Urinary bladder (tissue), 4 donors: ENCODE data around the gene PIGX. TPM values are rescaled to one million over a fixed set of nuclear protein-coding genes. Genes with fewer than 3 reads are reported as not detected.

Source experiments
- DNase-seq: peaks from one replicate; pipeline ENCODE4 v3.0.0-alpha.2; 2015; ENCODE audit errors: extremely low spot score
- H3K27ac ChIP-seq: one replicate; pipeline ENCODE4 v1.5.1; 2013; ENCODE audit warnings: low read depth, mild to moderate bottlenecking, moderate library complexity
- H3K36me3 ChIP-seq: one replicate; pipeline ENCODE4 v1.6.1; 2013; ENCODE audit warnings: mild to moderate bottlenecking, moderate library complexity; ENCODE audit not compliant: insufficient read depth
- H3K4me1 ChIP-seq: one replicate; pipeline ENCODE4 v1.6.1; 2013; ENCODE audit warnings: mild to moderate bottlenecking, moderate library complexity; ENCODE audit not compliant: insufficient read depth
- H3K4me3 ChIP-seq: one replicate; pipeline ENCODE4 v1.5.1; 2013; ENCODE audit warnings: low read depth, low read length
- WGBS: extraction: QIAGEN DNeasy Blood & Tissue Kit; methylation state at CpG from one replicate; pipeline ENCODE4 v1.1.7; 2013; 5-methylcytosine and 5-hydroxymethylcytosine counted together
- polyA plus RNA-seq: library from polyadenylated mRNA; stranded (reverse); fragments of 200-250 nt; gene quantifications from one replicate; pipeline ENCODE4 v1.2.3, GENCODE V29; 2013
- total RNA-seq: library from RNA; depleted of rRNA; stranded (reverse); fragments of >200 nt; gene quantifications from one replicate; pipeline ENCODE4 v1.2.3, GENCODE V29; 2014
- donor health status: healthy with polysubstance abuse.
- donor health status: healthy.

The PIGX gene
- total RNA-seq, result 30.6 TPM
- polyA plus RNA-seq, result 18.4 TPM

- Histone ChIP-seq H3K36me3 (no peaks in the 10 kb centered on the region), H3K4me3 (peak within 1 kb of the TSS; percentile 59), H3K4me1 (no peaks in the 10 kb centered on the region), H3K27ac (peak within 1 kb of the TSS; percentile 85)
- peak; percentile 37 for DNase-seq
- under 1% methylated on average over 68 of the region's 68 CpGs for WGBS
These were observed at the start of gene PIGX, which contains the start of gene CEP19 for GRCh38 chr3:196711838-196712513. Gene PIGX, plus strand, starts transcription at chr3:196712377. Gene CEP19, minus strand, starts transcription at chr3:196712250. Its CDS starts 3,593 bp downstream, at chr3:196708657.

GRCh38 chr3:196662711-196663571 lies 49.2 kb upstream of the PIGX start:
- 26% methylated on average over 15 of the region's 15 CpGs for WGBS
- Histone ChIP-seq H3K4me1 (no peaks in the 10 kb centered on the region), H3K27ac (no peak overlapping the region), H3K36me3 (no peaks in the 10 kb centered on the region), H3K4me3 (no peak overlapping the region)
- no peak for DNase-seq

- Histone ChIP-seq H3K4me1 (no peaks in the 10 kb centered on the region), H3K36me3 (no peaks in the 10 kb centered on the region), H3K27ac (no peak overlapping the region), H3K4me3 (no peak overlapping the region)
- DNase-seq, result no peak
- WGBS, result 54% methylated on average over 23 of the region's 23 CpGs
These were observed 45.9 kb upstream of the PIGX start for GRCh38 chr3:196666001-196666867.

DNA sequence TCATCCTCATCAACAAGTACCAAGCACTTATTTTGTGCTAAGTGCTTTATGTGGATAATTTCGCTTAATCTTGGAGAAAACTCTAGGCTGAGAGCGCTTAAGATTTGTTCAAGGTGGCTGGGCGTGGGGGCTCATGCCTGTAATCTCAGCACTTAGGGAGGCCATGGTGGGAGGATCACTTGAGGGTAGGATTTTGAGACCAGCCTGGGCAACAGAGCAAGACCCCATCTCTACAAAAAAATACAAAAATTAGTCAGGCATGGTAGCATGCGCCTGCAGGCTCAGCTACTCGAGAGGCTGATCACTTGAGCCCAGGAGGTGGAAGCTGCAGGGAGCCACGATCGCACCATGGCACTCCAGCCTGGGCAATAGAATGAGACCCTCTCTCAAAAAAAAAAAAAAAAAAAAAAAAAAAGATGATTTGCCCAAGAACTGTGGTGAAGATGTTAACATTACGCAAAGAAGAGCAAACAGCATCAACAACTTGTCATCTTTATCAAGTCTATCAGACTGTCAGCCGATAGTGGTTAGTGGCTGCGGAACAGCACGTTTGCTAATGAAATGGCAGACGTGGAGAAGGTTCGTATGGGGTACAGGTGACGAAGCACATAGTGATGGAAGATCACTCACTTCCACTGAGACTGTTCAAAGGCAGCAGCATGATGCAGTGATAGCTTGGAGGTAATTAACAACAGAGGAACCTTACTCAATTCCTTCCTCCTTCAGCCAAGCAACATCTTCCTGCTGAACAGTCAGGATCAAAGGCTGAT lies 44.9 kb upstream of the PIGX start:
- H3K4me1 ChIP-seq, result no peaks in the 10 kb centered on the region
- WGBS, result 87% methylated on average over 14 of the region's 14 CpGs
- H3K36me3 ChIP-seq, result no peaks in the 10 kb centered on the region
- no peak overlapping the region for H3K27ac ChIP-seq
- H3K4me3 ChIP-seq, result no peak overlapping the region
- DNase-seq, result no peak

DNA sequence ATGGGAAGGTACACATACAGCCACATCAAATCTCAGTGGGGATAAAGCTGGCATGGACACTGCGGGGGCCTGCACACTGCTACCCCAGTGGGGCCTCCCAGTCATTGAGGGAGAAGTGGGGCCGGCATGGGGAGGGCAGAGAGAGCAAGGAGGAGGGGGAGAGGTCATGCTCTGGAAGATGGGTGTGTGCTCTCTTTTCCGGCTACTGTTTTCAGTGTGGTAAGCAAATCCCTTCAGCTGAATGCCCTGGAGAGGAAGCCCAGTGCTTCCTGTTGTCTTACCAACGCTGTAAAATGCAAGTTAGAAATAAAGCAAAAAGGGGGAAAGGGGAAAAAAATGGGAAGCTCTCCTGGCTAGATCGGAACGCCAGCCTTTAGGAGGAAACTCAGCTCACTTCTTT lies 41.8 kb upstream of the PIGX start:
- H3K4me1 ChIP-seq, result no peaks in the 10 kb centered on the region
- DNase-seq, result no peak
- H3K27ac ChIP-seq, result no peak overlapping the region
- H3K4me3 ChIP-seq, result no peak overlapping the region
- no peaks in the 10 kb centered on the region for H3K36me3 ChIP-seq
- 39% methylated on average over 6 of the region's 6 CpGs for WGBS

DNA sequence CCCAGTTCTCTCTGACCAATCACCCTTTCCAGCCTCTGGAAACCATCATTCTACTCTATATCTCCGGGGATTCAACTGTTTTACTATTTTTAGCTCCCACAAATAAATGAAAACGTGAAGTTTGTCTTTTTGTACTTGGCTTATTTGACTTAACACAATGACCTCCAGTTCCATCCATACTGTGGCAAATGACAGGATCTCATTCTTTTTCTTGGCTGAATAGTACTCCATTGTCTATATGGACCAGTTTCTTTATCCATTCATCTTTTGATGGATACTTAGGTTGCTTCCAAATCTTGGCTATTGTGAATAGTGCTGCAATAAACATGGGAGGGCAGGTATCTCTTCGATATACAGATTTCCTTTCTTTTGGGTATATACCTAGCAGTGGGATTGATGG lies 38.5 kb upstream of the PIGX start:
- Histone ChIP-seq H3K36me3 (no peaks in the 10 kb centered on the region), H3K4me3 (no peak overlapping the region), H3K4me1 (no peaks in the 10 kb centered on the region), H3K27ac (no peak overlapping the region)
- WGBS, result 80% methylated on average over 3 of the region's 3 CpGs
- no peak for DNase-seq

- Histone ChIP-seq H3K27ac (no peak overlapping the region), H3K4me3 (no peak overlapping the region), H3K36me3 (no peaks in the 10 kb centered on the region), H3K4me1 (no peaks in the 10 kb centered on the region)
- no peak for DNase-seq
- 56% methylated on average over 1 of the region's 1 CpG for whole genome bisulfite sequencing
These were observed 34.8 kb upstream of the PIGX start for GRCh38 chr3:196677353-196677752.

- Histone ChIP-seq H3K36me3 (no peaks in the 10 kb centered on the region), H3K4me3 (no peak overlapping the region), H3K4me1 (no peaks in the 10 kb centered on the region), H3K27ac (no peak overlapping the region)
- WGBS, result 68% methylated on average over 1 of the region's 1 CpG
- DNase-seq, result no peak
These were observed 34.2 kb upstream of the PIGX start for GRCh38 chr3:196677931-196678330.

- no peak for DNase-seq
- no peaks in the 10 kb centered on the region for H3K36me3 ChIP-seq
These were observed 27.4 kb upstream of the PIGX start for GRCh38 chr3:196684548-196685407.

DNA sequence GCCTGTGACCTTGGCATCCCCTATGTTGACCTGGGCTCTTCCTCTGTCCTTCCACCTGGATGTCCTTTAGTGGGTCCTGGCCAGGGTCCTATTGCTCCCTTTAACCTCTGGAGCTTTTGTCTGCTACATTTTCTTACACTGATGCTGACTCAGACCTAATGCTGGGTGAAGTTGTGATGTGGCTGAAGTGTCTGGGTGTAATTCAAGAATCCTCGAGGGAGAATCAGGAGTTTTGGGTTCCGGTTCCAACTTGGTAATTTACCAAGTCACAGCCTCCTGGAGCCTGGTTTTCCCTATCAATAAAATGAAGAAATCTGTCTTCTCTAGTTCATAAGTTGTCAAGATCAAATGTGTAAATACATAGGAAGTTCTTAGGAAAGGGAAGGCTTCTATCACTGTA lies 25.7 kb upstream of the PIGX start:
- Histone ChIP-seq H3K36me3 (no peaks in the 10 kb centered on the region), H3K4me1 (no peaks in the 10 kb centered on the region), H3K27ac (no peak overlapping the region), H3K4me3 (no peak overlapping the region)
- no peak for DNase-seq
- WGBS, result 70% methylated on average over 2 of the region's 2 CpGs

More at GRCh38 chr3:196684548-196685407, 27.4 kb upstream of the PIGX start:
- Histone ChIP-seq H3K27ac (no peak overlapping the region), H3K4me1 (no peaks in the 10 kb centered on the region), H3K4me3 (no peak overlapping the region)
- WGBS, result 41% methylated on average over 24 of the region's 24 CpGs

DNA sequence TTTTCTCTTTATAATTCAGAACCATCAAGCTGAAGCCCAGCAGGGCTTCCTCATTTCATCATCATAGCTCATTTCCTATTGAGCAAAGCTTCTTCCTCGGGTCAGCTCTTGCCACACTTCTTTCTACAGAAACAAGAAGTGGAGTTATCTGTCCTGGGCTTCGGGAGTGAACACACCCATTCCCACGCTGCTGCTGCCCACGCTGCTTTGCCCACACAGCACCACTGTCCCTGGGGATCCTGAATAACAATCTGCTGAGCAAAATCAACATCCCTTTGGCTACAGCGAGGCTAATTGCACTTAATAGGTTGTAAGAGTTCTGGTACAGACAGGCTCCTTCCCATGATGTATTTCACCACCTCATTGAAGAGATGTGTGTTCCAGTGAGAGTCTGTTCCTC lies 23.8 kb upstream of the PIGX start:
- H3K36me3 ChIP-seq, result no peaks in the 10 kb centered on the region
- WGBS, result 44% methylated on average over 5 of the region's 5 CpGs
- H3K27ac ChIP-seq, result no peak overlapping the region
- no peaks in the 10 kb centered on the region for H3K4me1 ChIP-seq
- H3K4me3 ChIP-seq, result no peak overlapping the region
- DNase-seq, result no peak

DNA sequence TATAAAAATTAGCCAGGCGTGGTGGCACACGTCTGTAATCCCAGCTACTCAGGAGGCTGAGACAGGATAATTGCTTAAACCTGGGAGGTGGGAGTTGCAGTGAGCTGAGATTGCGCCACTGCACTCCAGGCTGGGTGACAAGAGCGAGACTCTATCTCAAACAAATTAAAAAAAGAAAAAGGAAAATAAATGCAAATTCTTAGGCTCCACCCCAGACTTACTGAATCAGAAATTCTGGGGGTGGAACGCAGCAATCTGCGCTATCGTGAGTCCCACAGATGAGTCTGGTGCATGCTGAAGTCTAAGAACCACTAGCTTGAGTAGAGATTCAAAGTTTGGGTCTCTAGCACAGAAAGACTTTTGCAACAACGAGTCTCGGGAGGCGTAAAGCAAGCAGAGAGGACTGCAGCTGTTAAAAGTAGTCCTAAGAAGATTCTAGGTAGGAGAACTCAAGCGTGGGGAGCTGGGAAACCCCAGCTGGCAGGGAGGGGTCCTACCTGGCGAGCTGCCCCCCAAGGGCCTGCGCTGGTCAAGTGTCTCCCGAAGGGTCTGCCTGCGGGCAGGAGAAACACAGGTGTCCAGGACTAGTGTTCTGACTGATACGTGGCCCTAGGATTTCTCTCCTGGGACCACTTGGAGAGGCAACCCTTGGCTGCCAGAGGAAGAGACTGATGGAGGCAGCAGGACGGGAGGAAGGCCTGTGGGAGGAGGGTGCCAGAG lies 22.1 kb upstream of the PIGX start:
- Histone ChIP-seq H3K36me3 (no peaks in the 10 kb centered on the region), H3K27ac (no peak overlapping the region), H3K4me3 (no peak overlapping the region), H3K4me1 (no peaks in the 10 kb centered on the region)
- DNase-seq, result no peak
- WGBS, result 89% methylated on average over 17 of the region's 17 CpGs
